HepG2 (cell line): ENCODE data around the gene A3GALT2. TPM values are rescaled to one million over a fixed set of nuclear protein-coding genes. Genes with fewer than 3 reads are reported as not detected.

ENCODE experiments used
- ATAC-seq: fragments of 200-7000 bp; cut with Tn5 transposase; 3 replicates; pipeline ENCODE4 v1.9.1; 2020; ENCODE audit warnings: mild to moderate bottlenecking, moderate library complexity
- BruUV-seq: library from RNA; stranded (reverse); fragments of 400-500 nt; replicated peaks from 2 replicates; lab custom pipeline; 2021; lab: Mats Ljungman, UMichigan
- CTCF ChIA-PET: fragments of 300-600 bp; formaldehyde crosslinking; extraction: SDS; loops from one replicate; lab custom pipeline; 2021; ENCODE audit warnings: low total read pairs, inconsistent platforms, low intra/inter-chr PET ratio; lab: Yijun Ruan, JAX
- POLR2A ChIA-PET: fragments of 350-600 bp; sonication (Branson Sonifier 250); formaldehyde crosslinking; loops from one replicate; lab custom pipeline; 2020; ENCODE audit warnings: antibody characterized with exemption, inconsistent platforms; lab: Yijun Ruan, JAX
- DNase-seq: peaks from one replicate; pipeline ENCODE4 v3.0.0-alpha.2; 2015; ENCODE audit warnings: low spot score
- FAIRE-seq: peaks from 3 replicates; lab custom pipeline; 2011; peaks lifted over from hg19 to GRCh38; lab: Jason Lieb, UNC
- H2AFZ ChIP-seq: one replicate; pipeline ENCODE4 v1.6.1; 2011; ENCODE audit warnings: low read length, inconsistent platforms
- H3K27ac ChIP-seq: fragments of 300-600 bp; 3 replicates; pipeline ENCODE4 v1.8.0; 2011; ENCODE audit warnings: mixed run types, mild to moderate bottlenecking, mixed read lengths, low read length, inconsistent platforms; ENCODE audit not compliant: insufficient read depth; ENCODE audit errors: extremely low read length
- H3K27me3 ChIP-seq, 2 experiments: fragments of 200-600 bp in 1 of 2; 2 replicates in 1 of 2; 3 replicates in 1 of 2; pipeline versions ENCODE4 v1.6.0 to v1.8.0; 2011; ENCODE audit warnings: low read length in 2 of 2, mild to moderate bottlenecking in 2 of 2, moderate library complexity in 2 of 2, inconsistent platforms in 1 of 2; ENCODE audit not compliant: insufficient read depth in 2 of 2, control insufficient read depth in 1 of 2
- H3K36me3 ChIP-seq, 2 experiments: fragments of 200-600 bp in 1 of 2; replicated peaks in 1 of 2; 2 replicates in 1 of 2; 3 replicates in 1 of 2; pipeline versions ENCODE4 v1.5.1 to v1.8.0; 2011; ENCODE audit warnings: low read length in 2 of 2, inconsistent platforms in 1 of 2; ENCODE audit not compliant: insufficient read depth in 2 of 2, control insufficient read depth in 1 of 2
- H3K4me1 ChIP-seq: 2 replicates; pipeline ENCODE4 v1.5.1; 2012; ENCODE audit warnings: low read length, inconsistent platforms; ENCODE audit not compliant: insufficient read depth
- H3K4me2 ChIP-seq: 2 replicates; pipeline ENCODE4 v1.6.0; 2011; ENCODE audit warnings: low read depth, low read length, inconsistent platforms
- H3K4me3 ChIP-seq, 3 experiments: fragments of 200-600 bp in 1 of 3; sonication (generic), shearing (Covaris generic) in 1 of 3; replicated peaks in 1 of 3; 2 replicates each; pipeline ENCODE4 v1.5.1; 2011 to 2016; ENCODE audit warnings: low read length in 3 of 3, inconsistent platforms in 2 of 3, low read depth in 2 of 3, mild to moderate bottlenecking in 2 of 3, control low read depth in 1 of 3, mixed read lengths in 1 of 3; ENCODE audit not compliant: insufficient read depth in 1 of 3
- H3K79me2 ChIP-seq: one replicate; pipeline ENCODE4 v1.6.1; 2011; ENCODE audit warnings: low read length, inconsistent platforms; ENCODE audit not compliant: insufficient read depth
- H3K9ac ChIP-seq: 2 replicates; pipeline ENCODE4 v1.6.0; 2011; ENCODE audit warnings: mild to moderate bottlenecking, low read depth, low read length, inconsistent platforms; ENCODE audit not compliant: insufficient read depth
- H3K9me3 ChIP-seq: 2 replicates; pipeline ENCODE4 v1.5.1; 2012; ENCODE audit warnings: mild to moderate bottlenecking, low read length
- H4K20me1 ChIP-seq: 2 replicates; pipeline ENCODE4 v1.6.0; 2011; ENCODE audit warnings: inconsistent platforms, mild to moderate bottlenecking, low read length, moderate library complexity; ENCODE audit not compliant: insufficient read depth
- CEBPB ChIP-seq: IDR thresholded peaks from 2 replicates; pipeline ENCODE4 v1.6.1; 2011; ENCODE audit warnings: low read depth, low read length, improper control_type of control experiment, borderline replicate concordance
- EEA1 ChIP-seq: sonication (generic); formaldehyde crosslinking; IDR thresholded peaks from 2 replicates; pipeline ENCODE4 v1.5.1; 2020; ENCODE audit warnings: mild to moderate bottlenecking, missing genetic modification reagents, borderline replicate concordance
- MXI1 ChIP-seq: IDR thresholded peaks from 3 replicates; pipeline ENCODE4 v1.6.1; 2012; ENCODE audit warnings: low read depth, low read length, inconsistent platforms, borderline replicate concordance
- NFRKB ChIP-seq: fragments of 450-650 bp; IDR thresholded peaks from 2 replicates; pipeline ENCODE4 v1.6.1; 2017
- RELA ChIP-seq: sonication (generic); formaldehyde crosslinking; IDR thresholded peaks from 2 replicates; pipeline ENCODE4 v1.4.0; 2020; ENCODE audit warnings: missing genetic modification reagents
- ZNF12 ChIP-seq: sonication (generic); formaldehyde crosslinking; IDR thresholded peaks from 2 replicates; pipeline ENCODE4 v1.5.0; 2020; ENCODE audit warnings: missing genetic modification reagents
- ZNF205 ChIP-seq: IDR thresholded peaks from 2 replicates; pipeline ENCODE4 v1.6.1; 2018; ENCODE audit warnings: missing biosample characterization, missing genetic modification reagents
- WGBS: methylation state at CpG from one replicate; pipeline ENCODE4 v1.1.6; 2017; ENCODE audit warnings: low lambda C conversion rate; 5-methylcytosine and 5-hydroxymethylcytosine counted together
- in situ Hi-C: cut with HindIII; loops from 2 replicates; pipeline ENCODE4 v1.10.0; 2017; ENCODE audit warnings: low pct_unique_long_range_greater_than_20kb; ENCODE audit not compliant: extremely low pct_ligation_motif_present
- intact Hi-C: fragments of 100-400 bp; cut with micrococcal nuclease; formaldehyde crosslinking; loops from one replicate; pipeline ENCODE4 v1.10.0; 2022; ENCODE audit not compliant: unreplicated experiment
- polyA plus RNA-seq, 8 experiments: library from polyadenylated mRNA; depleted of rRNA in 3 of 8; stranded (reverse) in 7 of 8; unstranded in 1 of 8; fragments of >200 nt; fragmentation: Illumina TruSeq in 4 of 8; extraction: Trizol in 4 of 8; gene quantifications; 2 replicates each; pipeline versions ENCODE4 v1.2.1 to v1.2.3, GENCODE V29; 2011 to 2016; ENCODE audit warnings: low read depth in 4 of 8, missing spikeins in 1 of 8, mixed read lengths in 1 of 8; ENCODE audit not compliant: insufficient read depth in 1 of 8
- total RNA-seq, 5 experiments: library from RNA; depleted of rRNA; stranded (reverse); fragments of >200 nt; fragmentation: Illumina TruSeq; extraction: Trizol; gene quantifications; 2 replicates each; pipeline ENCODE4 v1.2.3, GENCODE V29; 2016; ENCODE audit warnings: low read depth in 1 of 5
- TF ChIP-seq, protein P1 (sequence below): sonication (generic); formaldehyde crosslinking; IDR thresholded peaks from 2 replicates; pipeline ENCODE4 v1.5.0; 2020; ENCODE audit warnings: mild to moderate bottlenecking, missing genetic modification reagents
- TF ChIP-seq, protein P2 (sequence below): sonication (generic); formaldehyde crosslinking; IDR thresholded peaks from 2 replicates; pipeline ENCODE4 v1.4.0; 2020; ENCODE audit warnings: low read depth, mild to moderate bottlenecking, missing genetic modification reagents

Gene A3GALT2
- total and polyA plus RNA-seq, 2 of the 13 experiments (the other 11 are each of a cell fraction or from before 2014, with no cell fraction given): not detected

DNA sequence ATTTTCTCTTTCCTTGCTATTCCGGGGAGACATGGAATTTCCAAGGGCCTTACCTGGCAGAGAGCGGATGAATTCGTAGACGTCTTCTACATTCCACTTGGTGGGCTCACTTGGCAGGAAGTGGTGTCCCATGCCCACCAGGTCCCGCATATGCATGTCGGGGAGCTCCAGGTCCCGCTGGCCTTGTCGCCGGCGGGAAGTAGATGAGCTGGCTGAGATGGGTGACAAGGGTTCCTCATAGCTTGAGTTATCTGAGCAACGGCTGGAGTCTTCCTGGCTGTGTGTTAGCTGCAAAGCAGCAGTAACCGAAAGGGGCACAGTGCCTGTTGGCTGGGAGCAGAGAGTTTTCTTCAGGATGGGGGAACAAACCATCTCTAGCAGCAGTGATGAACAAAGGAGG is 7.9 kb upstream of the A3GALT2 start:
- Histone ChIP-seq H3K36me3 (peaks cover 53 to 100% of the 10 kb centered on the region in 2 experiments), H3K4me2 (no peak overlapping the region), H3K79me2 (peaks cover 14% of the 10 kb centered on the region), H4K20me1 (peaks cover 42% of the 10 kb centered on the region; the same call in 1 of the 2 replicates), H3K27me3 (no peaks in the 10 kb centered on the region), H2AFZ (no peak overlapping the region), H3K4me1 (peaks cover 14% of the 10 kb centered on the region), H3K27ac (no peak overlapping the region), H3K9ac (no peak overlapping the region), H3K9me3 (no peaks in the 10 kb centered on the region), H3K4me3 (no peak overlapping the region)
- DNase-seq (no peak), FAIRE-seq (no peak), ATAC-seq (no peak)
- intact Hi-C loops (no loop called here), in situ Hi-C loops (no loop called here)
- CTCF ChIA-PET: no interaction called here
- TF ChIP-seq RELA: no peak
- no peak for TF ChIP-seq MXI1
- TF ChIP-seq, protein P1, sequence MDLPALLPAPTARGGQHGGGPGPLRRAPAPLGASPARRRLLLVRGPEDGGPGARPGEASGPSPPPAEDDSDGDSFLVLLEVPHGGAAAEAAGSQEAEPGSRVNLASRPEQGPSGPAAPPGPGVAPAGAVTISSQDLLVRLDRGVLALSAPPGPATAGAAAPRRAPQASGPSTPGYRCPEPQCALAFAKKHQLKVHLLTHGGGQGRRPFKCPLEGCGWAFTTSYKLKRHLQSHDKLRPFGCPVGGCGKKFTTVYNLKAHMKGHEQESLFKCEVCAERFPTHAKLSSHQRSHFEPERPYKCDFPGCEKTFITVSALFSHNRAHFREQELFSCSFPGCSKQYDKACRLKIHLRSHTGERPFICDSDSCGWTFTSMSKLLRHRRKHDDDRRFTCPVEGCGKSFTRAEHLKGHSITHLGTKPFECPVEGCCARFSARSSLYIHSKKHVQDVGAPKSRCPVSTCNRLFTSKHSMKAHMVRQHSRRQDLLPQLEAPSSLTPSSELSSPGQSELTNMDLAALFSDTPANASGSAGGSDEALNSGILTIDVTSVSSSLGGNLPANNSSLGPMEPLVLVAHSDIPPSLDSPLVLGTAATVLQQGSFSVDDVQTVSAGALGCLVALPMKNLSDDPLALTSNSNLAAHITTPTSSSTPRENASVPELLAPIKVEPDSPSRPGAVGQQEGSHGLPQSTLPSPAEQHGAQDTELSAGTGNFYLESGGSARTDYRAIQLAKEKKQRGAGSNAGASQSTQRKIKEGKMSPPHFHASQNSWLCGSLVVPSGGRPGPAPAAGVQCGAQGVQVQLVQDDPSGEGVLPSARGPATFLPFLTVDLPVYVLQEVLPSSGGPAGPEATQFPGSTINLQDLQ (CRISPR knock-in tag): no peak
- no peak for TF ChIP-seq NFRKB
- TF ChIP-seq ZNF205 (CRISPR knock-in tag): no peak
- no peak for TF ChIP-seq ZNF12 (CRISPR knock-in tag)
- TF ChIP-seq EEA1 (CRISPR knock-in tag): no peak
- TF ChIP-seq, protein P2, sequence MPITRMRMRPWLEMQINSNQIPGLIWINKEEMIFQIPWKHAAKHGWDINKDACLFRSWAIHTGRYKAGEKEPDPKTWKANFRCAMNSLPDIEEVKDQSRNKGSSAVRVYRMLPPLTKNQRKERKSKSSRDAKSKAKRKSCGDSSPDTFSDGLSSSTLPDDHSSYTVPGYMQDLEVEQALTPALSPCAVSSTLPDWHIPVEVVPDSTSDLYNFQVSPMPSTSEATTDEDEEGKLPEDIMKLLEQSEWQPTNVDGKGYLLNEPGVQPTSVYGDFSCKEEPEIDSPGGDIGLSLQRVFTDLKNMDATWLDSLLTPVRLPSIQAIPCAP (CRISPR knock-in tag): no peak
- no peak for TF ChIP-seq CEBPB
- POLR2A ChIA-PET: no interaction called here
- BruUV-seq: no TSS peak
- WGBS: 97% methylated on average over 12 of the region's 12 CpGs
